ENCODE data around the gene PFDN4. TPM values are rescaled to one million over a fixed set of nuclear protein-coding genes. Genes with fewer than 3 reads are reported as not detected.
"Not testable (repeated sequence)": the region's sequence is repeated elsewhere in the genome, so short reads cannot be mapped to it uniquely, and the experiment has no call there.

Gene PFDN4
- polyA plus RNA-seq, 1 of the 3 experiments (the other 2 are of a cell fraction), result 44.0 TPM

- TF ChIP-seq, protein P1, sequence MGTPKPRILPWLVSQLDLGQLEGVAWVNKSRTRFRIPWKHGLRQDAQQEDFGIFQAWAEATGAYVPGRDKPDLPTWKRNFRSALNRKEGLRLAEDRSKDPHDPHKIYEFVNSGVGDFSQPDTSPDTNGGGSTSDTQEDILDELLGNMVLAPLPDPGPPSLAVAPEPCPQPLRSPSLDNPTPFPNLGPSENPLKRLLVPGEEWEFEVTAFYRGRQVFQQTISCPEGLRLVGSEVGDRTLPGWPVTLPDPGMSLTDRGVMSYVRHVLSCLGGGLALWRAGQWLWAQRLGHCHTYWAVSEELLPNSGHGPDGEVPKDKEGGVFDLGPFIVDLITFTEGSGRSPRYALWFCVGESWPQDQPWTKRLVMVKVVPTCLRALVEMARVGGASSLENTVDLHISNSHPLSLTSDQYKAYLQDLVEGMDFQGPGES (IDR thresholded peaks at IDR 0.05; ENCODE audit: low read depth, low read length), result no peak
- TF ChIP-seq NRF1 (IDR thresholded peaks at IDR 0.05; ENCODE audit: low read depth, low read length), result no peak
- TF ChIP-seq ELF1 (IDR thresholded peaks at IDR 0.05), result no peak
- no peak for TF ChIP-seq TCF12 (IDR thresholded peaks at IDR 0.05)
- no peak for TF ChIP-seq EZH2phosphoT487 (IDR thresholded peaks at IDR 0.05; ENCODE audit: borderline replicate concordance, low read depth)
- no peak for TF ChIP-seq SMC3 (IDR thresholded peaks at IDR 0.05; ENCODE audit: low read depth, low read length)
Measured at GRCh38 chr20:54263116-54263690, 55.3 kb downstream of the PFDN4 start (continued).

- POLR2A ChIA-PET; H3K4me2 ChIP-seq; H3F3A ChIP-seq (replicated peaks; ENCODE audit: insufficient read depth); H2AFZ ChIP-seq (ENCODE audit: low read depth); H3K36me3 ChIP-seq (replicated peaks in 1 of 2; ENCODE audit: control insufficient read depth in 1 of 2, insufficient read depth in 2 of 2, low read length in 1 of 2); H3K9me2 ChIP-seq; H3K27me3 ChIP-seq (ENCODE audit: insufficient read depth); DNase-seq; H3K9me3 ChIP-seq; H3K27ac ChIP-seq (ENCODE audit: low read depth in 2 of 2, low read length in 1 of 2); H3K4me1 ChIP-seq (ENCODE audit: control insufficient read depth in 1 of 2, insufficient read depth in 2 of 2, low read depth in 1 of 2, low read length in 1 of 2); H3K79me2 ChIP-seq (ENCODE audit: insufficient read depth); H3K4me3 ChIP-seq (ENCODE audit: low read depth in 2 of 2, low read length in 1 of 2); H3K9ac ChIP-seq; H4K20me1 ChIP-seq (ENCODE audit: insufficient read depth): not testable (repeated sequence)
- 28% methylated on average over 6 of the region's 6 CpGs for WGBS (ENCODE audit: low lambda C conversion rate)
- CTCF ChIA-PET, result interaction anchor here (0.8 kb wide), 1 partner anchor 66 kb away, joined by 3 read pairs; no protein-coding TSS in a partner anchor
Measured at GRCh38 chr20:54265791-54266190, 57.9 kb downstream of the PFDN4 start.

GRCh38 chr20:54266844-54267243 is 59.0 kb downstream of the PFDN4 start:
- no peak overlapping the region for H3K27ac ChIP-seq (ENCODE audit: low read depth in 2 of 2, low read length in 1 of 2)
- WGBS (ENCODE audit: low lambda C conversion rate), result 51% methylated on average over 6 of the region's 6 CpGs
- no peaks in the 10 kb centered on the region for H4K20me1 ChIP-seq (ENCODE audit: insufficient read depth)
- H3F3A ChIP-seq (replicated peaks; ENCODE audit: insufficient read depth), result peaks cover 7% of the 10 kb centered on the region
- H3K4me3 ChIP-seq (ENCODE audit: low read depth in 2 of 2, low read length in 1 of 2), result no peak overlapping the region
- no peaks in the 10 kb centered on the region for H3K9me3 ChIP-seq
- no peak for DNase-seq
- H3K79me2 ChIP-seq (ENCODE audit: insufficient read depth), result no peaks in the 10 kb centered on the region
- H3K9ac ChIP-seq, result no peak overlapping the region
- peaks cover 0 to 5% of the 10 kb centered on the region in 2 experiments; a peak in 2 of 4 replicates for H3K4me1 ChIP-seq (ENCODE audit: control insufficient read depth in 1 of 2, insufficient read depth in 2 of 2, low read depth in 1 of 2, low read length in 1 of 2)
- ChIA-PET POLR2A (no interaction called here), CTCF (no interaction called here)
- TF ChIP-seq, protein P2, sequence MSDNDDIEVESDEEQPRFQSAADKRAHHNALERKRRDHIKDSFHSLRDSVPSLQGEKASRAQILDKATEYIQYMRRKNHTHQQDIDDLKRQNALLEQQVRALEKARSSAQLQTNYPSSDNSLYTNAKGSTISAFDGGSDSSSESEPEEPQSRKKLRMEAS (IDR thresholded peaks at IDR 0.05; ENCODE audit: low read depth), result no peak
- TF ChIP-seq POLR2AphosphoS5 (IDR thresholded peaks at IDR 0.05; ENCODE audit: low read depth, low read length) (no peak), TEAD4 (IDR thresholded peaks at IDR 0.05; ENCODE audit: borderline replicate concordance, insufficient read depth) (no peak), YY1 (IDR thresholded peaks at IDR 0.05; ENCODE audit: low read depth) (no peak), RXRA (IDR thresholded peaks at IDR 0.05; ENCODE audit: borderline replicate concordance, low read depth) (no peak), RCOR1 (IDR thresholded peaks at IDR 0.05; ENCODE audit: low read length) (no peak), USF2 (IDR thresholded peaks at IDR 0.05; ENCODE audit: borderline replicate concordance, low read depth, low read length) (no peak), EP300 (IDR thresholded peaks at IDR 0.05; ENCODE audit: borderline replicate concordance in 1 of 2, low read depth in 1 of 2, low read length in 1 of 2) (no peak)
- TF ChIP-seq, protein P1 (IDR thresholded peaks at IDR 0.05; ENCODE audit: low read depth, low read length), result no peak
- no peaks in the 10 kb centered on the region for H3K9me2 ChIP-seq
- H2AFZ ChIP-seq (ENCODE audit: low read depth), result 0 out of 2 replicates have a peak overlapping the region, but pooled peaks have one; percentile 21
- no peaks in the 10 kb centered on the region for H3K36me3 ChIP-seq (replicated peaks in 1 of 2; ENCODE audit: control insufficient read depth in 1 of 2, insufficient read depth in 2 of 2, low read length in 1 of 2)
- H3K4me2 ChIP-seq, result 0 out of 2 replicates have a peak overlapping the region, but pooled peaks have one; percentile 29
- no peaks in the 10 kb centered on the region for H3K27me3 ChIP-seq (ENCODE audit: insufficient read depth)
